PFSK-1 (cell line): Measurements from ENCODE around the gene NAALADL2.

Experiments used
- FOXP2 ChIP-seq: optimal IDR thresholded peaks from 2 replicates; pipeline ENCODE3; 2011; ENCODE audit warnings: borderline replicate concordance, control low read depth, inconsistent platforms; ENCODE audit not compliant: insufficient read depth; ENCODE audit errors: extremely low read length, extremely low read depth
- POLR2AphosphoS5 ChIP-seq: IDR thresholded peaks from 2 replicates; pipeline ENCODE4 v1.6.1; 2012; ENCODE audit warnings: low read depth, mild to moderate bottlenecking, control low read depth, low read length, moderate library complexity
- SIN3A ChIP-seq: IDR thresholded peaks from 2 replicates; pipeline ENCODE4 v1.6.1; 2012; ENCODE audit warnings: mild to moderate bottlenecking, low read length, moderate library complexity, borderline replicate concordance; ENCODE audit not compliant: insufficient read depth
- TAF1 ChIP-seq: IDR thresholded peaks from 2 replicates; pipeline ENCODE4 v1.6.1; 2012; ENCODE audit warnings: low read length, control low read depth, borderline replicate concordance; ENCODE audit not compliant: insufficient read depth
- TF ChIP-seq, protein P1 (sequence below), 2 experiments: IDR thresholded peaks; 2 replicates each; pipeline versions ENCODE4 v1.6.1 to v1.8.0; 2011 to 2012; ENCODE audit warnings: low read depth in 2 of 2, low read length in 2 of 2, control low read depth in 1 of 2, inconsistent platforms in 1 of 2, mild to moderate bottlenecking in 1 of 2, moderate library complexity in 1 of 2; ENCODE audit not compliant: insufficient read depth in 1 of 2

DNA sequence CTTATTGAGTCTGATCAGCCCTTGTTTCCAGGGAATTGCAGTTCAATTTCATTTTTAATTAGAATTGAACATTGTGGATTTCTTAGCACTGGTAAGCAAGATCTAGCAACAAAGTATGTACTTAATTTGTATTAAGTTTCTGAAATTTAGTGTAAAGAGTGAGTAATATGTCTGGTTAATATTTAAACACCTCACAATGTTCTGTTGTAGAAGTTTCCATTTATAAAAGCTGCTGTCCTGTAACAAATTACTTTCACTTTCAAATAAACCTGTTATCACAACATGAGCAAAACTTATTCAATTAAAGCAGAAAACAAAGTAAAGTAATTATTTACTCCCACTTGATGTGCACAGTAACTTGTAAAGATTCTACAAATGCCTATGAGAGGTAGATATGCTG lies 448.5 kb downstream of the NAALADL2 start:
- TF ChIP-seq POLR2AphosphoS5: no peak
- TF ChIP-seq, protein P1, sequence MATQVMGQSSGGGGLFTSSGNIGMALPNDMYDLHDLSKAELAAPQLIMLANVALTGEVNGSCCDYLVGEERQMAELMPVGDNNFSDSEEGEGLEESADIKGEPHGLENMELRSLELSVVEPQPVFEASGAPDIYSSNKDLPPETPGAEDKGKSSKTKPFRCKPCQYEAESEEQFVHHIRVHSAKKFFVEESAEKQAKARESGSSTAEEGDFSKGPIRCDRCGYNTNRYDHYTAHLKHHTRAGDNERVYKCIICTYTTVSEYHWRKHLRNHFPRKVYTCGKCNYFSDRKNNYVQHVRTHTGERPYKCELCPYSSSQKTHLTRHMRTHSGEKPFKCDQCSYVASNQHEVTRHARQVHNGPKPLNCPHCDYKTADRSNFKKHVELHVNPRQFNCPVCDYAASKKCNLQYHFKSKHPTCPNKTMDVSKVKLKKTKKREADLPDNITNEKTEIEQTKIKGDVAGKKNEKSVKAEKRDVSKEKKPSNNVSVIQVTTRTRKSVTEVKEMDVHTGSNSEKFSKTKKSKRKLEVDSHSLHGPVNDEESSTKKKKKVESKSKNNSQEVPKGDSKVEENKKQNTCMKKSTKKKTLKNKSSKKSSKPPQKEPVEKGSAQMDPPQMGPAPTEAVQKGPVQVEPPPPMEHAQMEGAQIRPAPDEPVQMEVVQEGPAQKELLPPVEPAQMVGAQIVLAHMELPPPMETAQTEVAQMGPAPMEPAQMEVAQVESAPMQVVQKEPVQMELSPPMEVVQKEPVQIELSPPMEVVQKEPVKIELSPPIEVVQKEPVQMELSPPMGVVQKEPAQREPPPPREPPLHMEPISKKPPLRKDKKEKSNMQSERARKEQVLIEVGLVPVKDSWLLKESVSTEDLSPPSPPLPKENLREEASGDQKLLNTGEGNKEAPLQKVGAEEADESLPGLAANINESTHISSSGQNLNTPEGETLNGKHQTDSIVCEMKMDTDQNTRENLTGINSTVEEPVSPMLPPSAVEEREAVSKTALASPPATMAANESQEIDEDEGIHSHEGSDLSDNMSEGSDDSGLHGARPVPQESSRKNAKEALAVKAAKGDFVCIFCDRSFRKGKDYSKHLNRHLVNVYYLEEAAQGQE (IDR thresholded peaks at IDR 0.05; ENCODE audit: insufficient read depth in 1 of 2, low read depth in 2 of 2, low read length in 2 of 2): no peak
- no peak for TF ChIP-seq TAF1
- no peak for TF ChIP-seq SIN3A
- no peak for TF ChIP-seq FOXP2
